ENCODE results near the gene NSMF. TPM values are rescaled to one million over a fixed set of nuclear protein-coding genes. Genes with fewer than 3 reads are reported as not detected.
A peak's percentile ranks its signal among the peaks of the same experiment; 100 is the strongest.

Gene NSMF
- total RNA-seq, 1 donor: 22.0 TPM

- DNase-seq (ENCODE audit: low read depth): no peak
- TF ChIP-seq CTCF (IDR thresholded peaks at IDR 0.05; ENCODE audit: insufficient read depth, low read depth, low read length): no peak
- no peak overlapping the region for H3K4me3 ChIP-seq (ENCODE audit: low read depth, low read length)
Measured at GRCh38 chr9:137464291-137464999, 5.3 kb upstream of the NSMF start.

- no peak for TF ChIP-seq CTCF (IDR thresholded peaks at IDR 0.05; ENCODE audit: insufficient read depth, low read depth, low read length)
- DNase-seq (ENCODE audit: low read depth): no peak
- no peak overlapping the region for H3K4me3 ChIP-seq (ENCODE audit: low read depth, low read length)
Measured at GRCh38 chr9:137463931-137464290, 4.8 kb upstream of the NSMF start.

GRCh38 chr9:137462986-137463930 is 4.1 kb upstream of the NSMF start:
- no peak overlapping the region for H3K4me3 ChIP-seq (ENCODE audit: low read depth, low read length)
- no peak for TF ChIP-seq CTCF (IDR thresholded peaks at IDR 0.05; ENCODE audit: insufficient read depth, low read depth, low read length)
- no peak for DNase-seq (ENCODE audit: low read depth)

GRCh38 chr9:137462396-137462985 is 3.4 kb upstream of the NSMF start:
- no peak for TF ChIP-seq CTCF (IDR thresholded peaks at IDR 0.05; ENCODE audit: insufficient read depth, low read depth, low read length)
- H3K4me3 ChIP-seq (ENCODE audit: low read depth, low read length): no peak overlapping the region
- DNase-seq (ENCODE audit: low read depth): no peak

- no peak overlapping the region for H3K4me3 ChIP-seq (ENCODE audit: low read depth, low read length)
- TF ChIP-seq CTCF (IDR thresholded peaks at IDR 0.05; ENCODE audit: insufficient read depth, low read depth, low read length): no peak
- peak; percentile 25 for DNase-seq (ENCODE audit: low read depth)
Measured at GRCh38 chr9:137461663-137462395, 2.7 kb upstream of the NSMF start.

GRCh38 chr9:137461316-137461662 is 2.2 kb upstream of the NSMF start:
- no peak overlapping the region for H3K4me3 ChIP-seq (ENCODE audit: low read depth, low read length)
- no peak for DNase-seq (ENCODE audit: low read depth)
- no peak for TF ChIP-seq CTCF (IDR thresholded peaks at IDR 0.05; ENCODE audit: insufficient read depth, low read depth, low read length)

Data from fibroblast of villous mesenchyme (primary cell).